GM19099 (cell line): Measurements from ENCODE around the gene ASB15.

ENCODE experiments used
- POLR2A ChIP-seq: IDR thresholded peaks from 3 replicates; pipeline ENCODE4 v1.6.1; 2011; ENCODE audit warnings: low read depth; ENCODE audit not compliant: insufficient read length; ENCODE audit errors: extremely low read depth

Gene ASB15

GRCh38 chr7:123643495-123644441, 42.1 kb downstream of the ASB15 start:
- no peak for TF ChIP-seq POLR2A

- no peak for TF ChIP-seq POLR2A
These were observed 43.9 kb downstream of the ASB15 start for GRCh38 chr7:123645516-123645915.

- TF ChIP-seq POLR2A: no peak
These were observed 45.6 kb downstream of the ASB15 start for GRCh38 chr7:123647106-123647730.

GRCh38 chr7:123649964-123650363, 48.3 kb downstream of the ASB15 start:
- TF ChIP-seq POLR2A: no peak

GRCh38 chr7:123650595-123650994, 49.0 kb downstream of the ASB15 start:
- no peak for TF ChIP-seq POLR2A

GRCh38 chr7:123652406-123652805, 50.8 kb downstream of the ASB15 start:
- TF ChIP-seq POLR2A: no peak

- no peak for TF ChIP-seq POLR2A
These were observed 51.5 kb downstream of the ASB15 start for GRCh38 chr7:123653162-123653561.

GRCh38 chr7:123655614-123656013, 54.0 kb downstream of the ASB15 start, which contains the start of gene LMOD2:
TSS of gene LMOD2 (plus strand) at chr7:123655866. CDS start at chr7:123655964, 98 bp downstream.
- TF ChIP-seq POLR2A: no peak

- no peak for TF ChIP-seq POLR2A
These were observed 55.1 kb downstream of the ASB15 start for GRCh38 chr7:123656544-123657303.

- TF ChIP-seq POLR2A: no peak
These were observed 55.7 kb downstream of the ASB15 start for GRCh38 chr7:123657304-123657685.

GRCh38 chr7:123658023-123658422, 56.4 kb downstream of the ASB15 start:
- TF ChIP-seq POLR2A: no peak

GRCh38 chr7:123660514-123661354, 59.1 kb downstream of the ASB15 start:
- no peak for TF ChIP-seq POLR2A

- TF ChIP-seq POLR2A: no peak
These were observed 60.1 kb downstream of the ASB15 start for GRCh38 chr7:123661765-123662164.

GRCh38 chr7:123662293-123662692, 60.7 kb downstream of the ASB15 start:
- no peak for TF ChIP-seq POLR2A

GRCh38 chr7:123662755-123663154, 61.1 kb downstream of the ASB15 start:
- no peak for TF ChIP-seq POLR2A

- TF ChIP-seq POLR2A: no peak
These were observed 61.6 kb downstream of the ASB15 start for GRCh38 chr7:123663200-123663599.
